NCI-H2081 (cell line): ENCODE results near the gene R3HDM2.

Experiments used
- DNase-seq, 2 experiments: peaks; one replicate each; lab custom pipeline; 2025; lab: John Stamatoyannopoulos, UW

The R3HDM2 gene

DNA sequence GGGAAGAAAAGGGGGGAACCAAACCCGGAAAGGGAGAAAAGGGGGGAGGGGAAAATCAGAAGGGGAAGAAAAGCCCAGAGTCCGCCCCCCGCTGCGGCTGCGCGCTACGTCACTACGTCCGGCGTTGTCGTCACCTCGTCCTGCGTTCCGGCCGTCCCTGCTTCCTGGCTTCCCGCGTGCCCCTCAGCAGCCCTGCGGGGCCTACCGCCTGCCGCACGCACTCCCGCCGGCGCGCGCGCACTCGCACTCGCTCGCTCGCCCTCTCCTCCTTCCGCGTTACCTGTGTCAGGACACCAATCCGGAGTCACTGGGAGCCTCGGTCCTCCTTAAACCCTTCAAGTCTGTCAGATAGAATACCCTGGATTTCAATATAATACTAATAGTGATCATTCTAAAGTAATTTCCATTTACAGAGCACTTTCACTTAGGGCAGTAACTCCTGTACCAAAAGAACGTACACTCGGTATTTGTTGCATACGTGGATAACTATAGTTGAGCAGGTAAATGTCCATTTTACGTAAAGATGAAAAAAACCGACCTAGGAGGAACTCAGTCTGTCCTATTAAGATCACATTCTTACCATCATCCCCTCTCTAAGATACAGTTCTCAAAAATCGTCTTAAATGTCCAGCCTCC, at the start of gene R3HDM2:
TSS of gene R3HDM2 (minus strand) at position 113 of the 636 bp plus-strand sequence. CDS start 120,615 bp downstream, outside the sequence.
- DNase-seq = peak; percentile 96 to 97

DNA sequence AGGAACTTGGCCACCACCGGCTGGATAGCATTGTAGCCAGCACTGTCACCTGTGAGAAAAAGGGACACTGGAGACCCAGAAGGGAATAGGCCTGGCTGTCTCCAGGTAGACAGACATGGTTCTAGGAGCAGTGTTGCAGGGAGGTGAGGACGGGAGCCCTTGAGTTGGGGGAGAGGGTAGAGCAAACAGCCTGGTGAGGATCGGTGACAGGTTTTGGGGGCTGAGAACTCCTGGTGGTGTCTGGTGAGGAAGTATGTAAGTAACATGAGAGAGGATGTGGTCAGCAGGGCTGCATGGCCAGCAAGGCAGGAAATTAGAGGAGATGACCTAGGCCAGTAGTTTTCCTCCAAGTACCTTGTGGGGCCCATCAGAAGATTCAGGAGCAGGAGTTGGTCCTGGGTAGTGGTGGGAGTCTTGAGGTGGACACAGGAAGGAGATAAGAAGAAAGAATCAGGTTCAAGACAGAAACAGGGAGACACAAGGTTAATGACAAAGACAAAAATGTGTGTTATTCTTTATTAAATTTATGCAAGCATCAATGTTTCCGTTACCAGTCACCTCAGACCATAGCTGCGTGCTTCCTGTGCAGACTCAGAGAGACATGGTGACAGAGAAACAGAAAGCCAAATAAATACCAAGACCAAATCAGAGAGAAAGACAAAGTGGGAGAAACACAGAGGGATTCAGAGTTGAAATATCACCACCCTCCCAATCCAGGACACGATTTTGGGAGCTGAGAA, 48.7 kb upstream of the R3HDM2 start, which contains the start of gene ARHGAP9:
TSS of gene ARHGAP9 (minus strand) at position 491 of the 740 bp plus-strand sequence. CDS start at position 31, 460 bp downstream.
- no peak for DNase-seq

DNA sequence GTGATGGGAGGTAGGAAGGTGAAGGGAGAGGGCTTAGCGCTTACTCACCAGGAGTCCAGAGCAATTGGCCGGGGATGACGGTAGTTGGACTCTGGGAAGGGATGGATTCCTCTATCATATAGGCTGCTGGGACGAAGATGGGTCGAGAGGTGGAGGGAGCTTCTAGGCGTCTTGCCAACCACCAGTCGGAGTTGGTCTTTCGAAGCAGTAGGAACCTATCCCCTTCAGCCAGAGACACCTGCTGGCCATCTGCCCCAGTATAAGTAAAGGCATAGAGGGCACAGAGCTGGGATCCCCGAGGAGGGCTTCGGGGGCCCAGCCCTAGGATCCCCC, 48.2 kb upstream of the R3HDM2 start:
- DNase-seq = no peak

DNA sequence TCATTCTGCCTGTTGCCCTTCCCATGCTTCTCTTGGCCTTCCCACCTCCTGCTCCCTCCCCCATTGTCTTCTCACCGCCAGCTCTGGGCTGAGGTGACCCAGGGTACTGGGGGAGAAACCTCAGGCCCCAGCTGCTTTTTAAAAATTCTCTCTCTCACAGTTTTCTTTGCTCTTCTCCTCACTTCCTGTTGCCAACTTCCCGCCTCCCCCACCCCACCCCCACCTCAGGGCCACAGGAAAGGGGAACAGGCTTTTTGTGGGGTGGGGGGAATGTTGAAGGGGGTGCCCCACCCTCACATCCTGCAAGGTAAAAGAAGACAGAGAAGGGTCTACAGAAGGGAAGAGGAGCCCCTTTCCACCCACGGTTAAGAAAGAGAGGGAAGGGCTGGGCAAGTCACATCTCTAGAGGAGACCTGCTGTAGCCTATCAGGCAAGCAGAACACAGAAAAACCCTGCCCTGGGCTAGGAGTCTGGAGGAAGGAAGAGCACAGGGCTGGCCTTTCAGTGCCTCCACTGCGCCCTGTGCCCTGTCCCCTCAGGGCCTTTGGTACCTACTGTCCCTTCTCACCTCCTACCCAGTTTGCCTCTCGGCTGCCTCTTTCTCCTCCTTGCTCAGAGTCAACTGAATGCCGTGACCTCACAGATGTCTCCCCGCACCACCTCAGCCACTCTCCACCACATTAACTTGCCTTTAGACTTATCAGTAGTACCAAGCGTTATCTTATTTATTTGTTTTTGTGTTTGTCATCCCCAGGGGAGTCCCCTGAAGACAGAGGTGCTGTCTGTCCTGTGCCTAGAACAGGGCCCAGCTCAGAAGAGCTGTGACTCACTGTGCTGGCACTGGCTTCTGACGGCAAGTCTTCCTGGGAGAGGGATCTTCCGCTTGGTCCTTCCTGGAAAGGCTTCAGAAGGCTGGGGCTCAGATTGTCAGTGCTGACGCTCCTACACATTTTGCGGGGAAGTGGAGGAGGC, 47.2 kb upstream of the R3HDM2 start:
- DNase-seq = no peak

DNA sequence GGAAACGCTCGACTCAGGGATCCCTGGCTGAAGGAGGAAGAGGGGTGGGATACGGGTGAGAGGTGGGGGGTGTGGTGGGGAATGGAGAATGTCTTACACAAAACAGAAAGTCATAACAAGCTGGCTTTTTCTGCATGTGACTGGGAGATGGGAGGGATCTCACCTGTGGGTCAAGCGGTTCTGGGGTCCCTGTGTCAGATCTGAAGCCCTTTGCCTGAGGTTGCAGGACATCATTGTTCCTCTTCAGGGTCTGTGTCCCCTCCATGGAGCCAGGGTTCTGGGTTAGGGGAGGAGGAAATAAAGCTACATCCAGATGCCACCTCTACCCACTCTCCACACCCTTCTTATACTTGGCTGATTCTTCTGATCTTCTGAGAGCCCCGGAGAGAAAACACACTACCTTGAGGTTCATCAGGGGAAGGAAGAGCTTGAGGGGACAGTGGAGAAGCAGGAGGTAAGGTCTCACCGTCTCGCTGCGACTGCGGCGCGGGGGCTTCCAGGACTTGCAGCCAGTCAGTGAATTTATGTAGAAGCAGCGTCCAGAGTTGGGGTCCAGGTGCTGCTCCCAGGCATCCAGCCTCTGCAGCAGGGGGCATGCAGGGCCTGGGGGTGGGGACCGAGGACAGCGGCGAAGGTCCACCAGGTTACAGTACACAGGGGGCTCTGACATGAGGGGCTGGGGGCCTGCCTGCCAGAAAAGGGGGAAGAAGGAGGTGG, 46.3 kb upstream of the R3HDM2 start:
- no peak for DNase-seq

DNA sequence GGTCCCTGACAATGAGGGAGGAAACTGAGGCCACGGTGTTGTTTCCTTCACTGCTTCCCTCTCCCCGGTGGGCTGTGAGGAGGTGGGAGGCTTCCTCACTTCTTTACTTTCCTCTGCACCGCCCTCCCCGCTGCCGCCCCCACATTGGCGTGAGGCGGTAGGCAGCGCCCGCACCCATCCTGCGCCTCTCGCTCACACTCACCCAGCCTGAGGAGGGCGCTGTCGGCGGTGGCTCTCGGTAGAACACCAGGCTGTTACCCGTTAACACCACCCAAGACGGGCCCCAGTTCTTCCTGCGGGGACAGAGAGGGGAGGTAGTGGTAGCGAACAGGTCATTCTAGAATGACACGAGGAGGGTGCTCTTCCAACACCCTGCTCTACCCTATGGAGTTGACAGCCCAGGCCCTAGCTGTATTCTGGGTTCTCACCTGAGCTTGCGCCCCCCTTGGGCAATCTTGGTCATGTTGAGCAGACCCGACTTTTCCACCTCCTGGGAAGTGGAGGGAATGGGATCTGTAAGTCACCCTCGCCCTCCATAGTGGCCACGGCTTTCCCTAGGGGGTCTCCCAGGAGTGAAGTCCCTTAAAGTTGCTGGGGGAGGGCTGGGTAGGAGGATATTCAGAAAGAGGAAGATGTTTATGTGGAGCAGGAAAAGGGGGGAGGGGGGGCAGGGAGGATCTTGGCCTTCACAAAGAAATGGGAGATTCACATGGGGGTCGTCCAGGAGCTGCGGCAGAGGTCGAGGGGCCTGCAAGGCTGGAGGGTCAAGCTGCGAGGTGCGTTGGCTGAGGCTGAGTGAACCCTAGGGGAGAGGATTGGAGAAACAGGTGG, 45.5 kb upstream of the R3HDM2 start:
- no peak for DNase-seq

DNA sequence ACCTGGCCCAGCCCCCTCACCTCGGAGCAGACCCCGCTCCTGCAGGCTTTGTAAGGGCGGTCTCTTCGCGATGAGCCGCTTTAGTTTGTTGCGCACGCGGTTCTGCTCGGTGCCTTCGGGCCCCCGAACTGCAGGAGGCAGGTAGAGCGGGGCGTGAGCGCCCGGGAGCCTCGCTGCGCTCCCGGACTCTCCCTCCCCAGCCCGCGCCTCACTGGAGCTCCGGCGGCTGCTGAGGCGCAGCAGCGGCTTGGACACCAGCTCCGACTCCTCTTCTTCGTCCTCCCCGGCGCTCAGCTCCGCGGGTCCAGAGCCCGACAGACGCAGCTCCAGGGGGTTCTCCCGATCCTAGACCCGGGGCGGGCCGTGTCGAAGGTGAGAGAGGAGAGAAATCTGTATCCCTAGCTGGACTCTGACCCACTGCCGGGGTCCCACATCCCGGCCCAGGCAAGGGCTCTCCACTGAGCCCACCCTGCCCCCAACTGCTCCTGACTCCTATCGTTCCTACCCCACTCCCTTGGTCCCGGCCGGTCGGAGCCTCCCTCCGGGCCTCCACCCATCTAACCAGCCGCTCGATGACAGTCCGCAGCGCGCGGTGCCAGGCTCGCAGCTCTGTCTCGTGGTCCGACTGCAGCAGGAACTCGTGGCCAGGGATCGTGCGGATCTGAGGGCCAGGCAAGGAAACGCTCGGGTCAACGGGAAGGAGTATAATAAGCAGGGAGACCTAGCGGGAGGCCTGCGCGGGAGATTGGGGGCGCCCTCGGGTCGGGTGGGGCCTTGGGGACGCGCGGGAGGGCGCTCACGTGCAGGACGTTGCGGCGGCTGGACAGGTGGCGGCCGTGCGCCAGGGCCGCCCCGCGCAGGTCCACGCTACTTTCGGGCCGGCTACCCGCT, 44.7 kb upstream of the R3HDM2 start:
- DNase-seq = no peak

DNA sequence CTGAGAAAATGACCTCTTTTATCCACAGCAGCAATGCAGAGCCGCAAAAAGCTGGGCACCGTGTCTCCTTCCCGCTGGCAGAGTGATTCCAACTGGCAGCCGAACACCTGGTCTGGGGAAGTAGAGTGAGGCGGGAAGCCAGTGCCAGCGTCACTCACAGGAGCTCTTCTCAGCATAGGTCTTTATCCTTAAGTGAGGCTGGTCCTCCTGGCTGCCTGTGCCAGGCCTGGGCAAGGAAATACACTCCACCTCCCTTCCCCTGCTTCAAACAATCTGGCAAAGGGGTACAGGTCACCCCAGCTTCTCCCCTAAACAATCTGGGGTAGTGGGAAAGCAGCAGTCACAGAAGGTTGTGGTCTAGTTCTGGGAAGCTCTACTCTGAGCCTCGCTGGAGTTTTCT, 44.0 kb upstream of the R3HDM2 start:
- no peak for DNase-seq

DNA sequence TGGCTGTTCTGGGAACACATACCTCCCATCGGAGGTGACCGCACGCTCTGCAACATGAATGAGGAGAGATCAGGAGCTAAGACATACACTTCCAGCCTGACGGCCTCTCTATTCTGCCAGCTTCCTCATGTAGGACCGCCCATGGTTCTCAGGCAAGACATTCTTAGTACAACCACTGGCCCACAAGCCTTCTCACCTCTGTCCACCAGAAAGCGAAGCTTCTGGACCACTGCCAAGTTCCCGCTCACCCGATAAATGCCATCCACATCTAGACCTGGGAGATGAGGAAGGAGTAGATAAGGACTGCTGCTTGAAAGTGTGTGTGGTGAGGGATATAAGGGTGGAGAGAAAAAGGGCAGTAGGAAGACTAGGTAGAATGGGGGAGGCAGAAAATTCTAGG, 43.6 kb upstream of the R3HDM2 start:
- DNase-seq = no peak

DNA sequence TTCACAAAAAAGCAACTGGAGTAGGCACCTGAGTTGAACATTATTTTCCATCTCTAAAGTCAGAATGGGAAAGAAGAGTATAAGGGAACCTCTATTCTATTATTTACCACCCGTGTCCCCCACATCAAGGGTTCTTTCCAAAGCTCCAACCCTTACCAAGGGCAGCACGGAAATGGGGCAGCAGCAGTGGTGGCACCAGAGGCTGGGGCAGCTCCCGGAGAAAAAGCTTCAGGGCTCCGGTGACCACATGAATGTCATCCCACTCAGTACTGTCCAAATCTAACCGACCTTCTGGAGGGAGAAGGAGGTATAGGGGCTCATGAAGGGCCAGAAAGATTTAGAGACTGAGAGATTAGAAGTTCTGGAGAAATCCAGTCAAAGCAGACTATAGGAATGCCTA, 43.0 kb upstream of the R3HDM2 start:
- DNase-seq = no peak

DNA sequence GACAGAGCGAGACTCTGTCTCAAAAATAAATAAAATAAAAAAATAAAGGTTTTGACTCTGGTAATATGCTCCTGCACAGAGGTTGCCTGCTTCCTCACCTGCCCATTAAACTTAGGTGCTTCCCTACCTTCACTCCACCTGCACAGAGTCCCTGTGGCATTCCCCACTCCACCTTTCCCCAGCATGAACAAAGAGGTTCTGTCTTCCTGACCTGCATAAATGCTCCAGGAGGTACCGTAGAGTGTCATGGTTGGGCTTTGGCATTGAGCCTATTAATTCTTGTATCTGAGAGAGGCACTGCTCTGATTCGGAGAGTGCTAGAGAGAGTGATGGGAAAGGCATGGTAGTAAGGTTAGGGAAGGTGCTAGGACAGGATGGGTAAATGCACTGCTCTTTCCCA, 42.5 kb upstream of the R3HDM2 start:
- no peak for DNase-seq

DNA sequence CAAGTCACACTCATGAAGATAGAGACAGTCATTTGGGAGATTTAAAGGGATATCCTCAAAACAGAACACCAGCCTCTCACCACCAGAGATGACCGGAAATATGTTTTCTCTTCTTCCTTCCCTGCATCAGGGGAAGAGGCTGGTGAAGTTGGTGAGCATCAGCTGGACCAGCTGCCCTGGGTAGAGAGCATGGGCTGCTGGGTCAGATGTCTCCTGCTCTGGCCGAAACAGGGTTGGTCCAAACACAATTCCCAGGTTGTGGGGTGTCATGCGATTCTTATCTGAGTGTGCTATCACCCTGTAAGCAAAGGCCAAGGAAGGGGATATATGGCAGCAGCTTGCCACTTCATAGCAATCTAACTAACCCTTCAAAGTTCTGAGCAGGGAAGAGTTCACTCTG, 41.5 kb upstream of the R3HDM2 start:
- no peak for DNase-seq

DNA sequence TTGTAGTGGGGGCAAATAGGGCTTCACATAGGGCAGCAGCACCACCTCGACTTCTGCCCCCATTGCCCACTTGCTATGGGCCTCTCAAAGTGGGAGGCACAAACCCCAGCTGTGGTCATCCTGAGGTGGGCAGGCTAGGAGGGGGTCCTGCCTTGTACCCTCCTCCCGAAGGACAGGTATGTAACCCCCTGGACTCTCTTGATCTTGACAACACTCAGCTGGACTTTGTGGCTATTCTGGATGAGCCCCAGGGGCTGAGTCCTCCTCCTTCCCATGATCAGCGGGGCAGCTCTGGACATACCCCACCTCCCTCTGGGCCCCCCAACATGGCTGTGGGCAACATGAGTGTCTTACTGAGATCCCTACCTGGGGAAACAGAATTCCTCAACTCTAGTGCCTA, 40.8 kb upstream of the R3HDM2 start:
- DNase-seq = no peak

DNA sequence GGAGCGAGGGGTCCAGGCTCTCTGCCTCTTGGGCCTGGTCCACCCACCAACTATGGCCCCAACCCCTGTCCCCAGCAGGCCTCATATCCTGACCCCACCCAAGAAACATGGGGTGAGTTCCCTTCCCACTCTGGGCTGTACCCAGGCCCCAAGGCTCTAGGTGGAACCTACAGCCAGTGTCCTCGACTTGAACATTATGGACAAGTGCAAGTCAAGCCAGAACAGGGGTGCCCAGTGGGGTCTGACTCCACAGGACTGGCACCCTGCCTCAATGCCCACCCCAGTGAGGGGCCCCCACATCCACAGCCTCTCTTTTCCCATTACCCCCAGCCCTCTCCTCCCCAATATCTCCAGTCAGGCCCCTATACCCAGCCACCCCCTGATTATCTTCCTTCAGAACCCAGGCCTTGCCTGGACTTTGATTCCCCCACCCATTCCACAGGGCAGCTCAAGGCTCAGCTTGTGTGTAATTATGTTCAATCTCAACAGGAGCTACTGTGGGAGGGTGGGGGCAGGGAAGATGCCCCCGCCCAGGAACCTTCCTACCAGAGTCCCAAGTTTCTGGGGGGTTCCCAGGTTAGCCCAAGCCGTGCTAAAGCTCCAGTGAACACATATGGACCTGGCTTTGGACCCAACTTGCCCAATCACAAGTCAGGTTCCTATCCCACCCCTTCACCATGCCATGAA, 40.3 kb upstream of the R3HDM2 start:
- no peak for DNase-seq

DNA sequence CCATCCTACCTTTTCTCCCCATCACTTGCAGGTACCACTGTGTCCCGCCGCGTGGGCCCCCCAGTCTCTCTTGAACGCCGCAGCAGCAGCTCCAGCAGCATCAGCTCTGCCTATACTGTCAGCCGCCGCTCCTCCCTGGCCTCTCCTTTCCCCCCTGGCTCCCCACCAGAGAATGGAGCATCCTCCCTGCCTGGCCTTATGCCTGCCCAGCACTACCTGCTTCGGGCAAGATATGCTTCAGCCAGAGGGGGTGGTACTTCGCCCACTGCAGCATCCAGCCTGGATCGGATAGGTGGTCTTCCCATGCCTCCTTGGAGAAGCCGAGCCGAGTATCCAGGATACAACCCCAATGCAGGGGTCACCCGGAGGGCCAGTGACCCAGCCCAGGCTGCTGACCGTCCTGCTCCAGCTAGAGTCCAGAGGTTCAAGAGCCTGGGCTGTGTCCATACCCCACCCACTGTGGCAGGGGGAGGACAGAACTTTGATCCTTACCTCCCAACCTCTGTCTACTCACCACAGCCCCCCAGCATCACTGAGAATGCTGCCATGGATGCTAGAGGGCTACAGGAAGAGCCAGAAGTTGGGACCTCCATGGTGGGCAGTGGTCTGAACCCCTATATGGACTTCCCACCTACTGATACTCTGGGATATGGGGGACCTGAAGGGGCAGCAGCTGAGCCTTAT, 39.6 kb upstream of the R3HDM2 start:
- no peak for DNase-seq

DNA sequence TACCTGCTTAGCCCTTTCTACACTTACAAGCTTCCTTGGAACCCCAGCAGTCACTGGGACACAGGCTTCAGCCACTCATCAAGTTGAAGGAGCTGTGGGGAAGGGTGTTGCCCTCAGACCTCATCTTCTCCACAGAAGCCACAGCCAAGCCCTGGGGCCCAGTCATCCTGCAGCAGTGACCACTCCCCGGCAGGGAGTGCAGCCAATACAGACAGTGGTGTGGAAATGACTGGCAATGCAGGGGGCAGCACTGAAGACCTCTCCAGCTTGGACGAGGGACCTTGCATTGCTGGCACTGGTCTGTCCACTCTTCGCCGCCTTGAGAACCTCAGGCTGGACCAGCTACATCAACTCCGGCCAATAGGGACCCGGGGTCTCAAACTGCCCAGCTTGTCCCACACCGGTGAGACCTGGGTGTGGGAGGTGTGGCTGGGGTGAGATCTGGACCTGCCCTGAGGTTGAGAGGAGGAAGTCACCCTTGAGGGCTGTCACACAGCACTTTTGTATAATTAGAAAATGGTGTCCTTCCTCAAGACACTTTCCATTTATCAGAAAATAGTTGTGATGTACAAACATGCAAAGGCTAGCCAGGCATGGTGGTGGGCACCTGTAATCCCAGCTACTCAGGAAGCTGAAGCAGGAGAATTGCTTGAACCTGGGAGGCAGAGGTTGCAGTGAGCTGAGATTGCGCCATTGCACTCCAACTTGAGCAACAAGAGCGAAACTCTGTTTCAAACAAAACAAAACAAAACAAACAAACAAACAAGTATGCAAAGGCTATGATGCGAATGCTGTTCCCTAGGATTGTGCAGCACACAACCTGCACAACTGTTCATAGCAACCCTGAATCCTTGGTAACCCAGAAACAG, 38.7 kb upstream of the R3HDM2 start:
- no peak for DNase-seq

DNA sequence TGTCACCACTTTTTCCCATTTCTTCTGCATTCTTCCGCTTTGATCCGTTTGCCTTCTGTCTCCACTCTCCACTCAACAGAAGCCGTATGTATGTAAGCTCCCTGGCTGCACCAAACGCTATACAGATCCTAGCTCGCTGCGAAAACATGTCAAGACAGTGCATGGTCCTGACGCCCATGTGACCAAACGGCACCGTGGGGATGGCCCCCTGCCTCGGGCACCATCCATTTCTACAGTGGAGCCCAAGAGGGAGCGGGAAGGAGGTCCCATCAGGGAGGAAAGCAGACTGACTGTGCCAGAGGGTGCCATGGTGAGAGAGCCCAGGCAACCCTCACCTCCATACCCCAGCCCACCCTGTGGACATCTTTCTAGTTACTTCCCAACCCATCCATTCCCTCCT, 37.1 kb upstream of the R3HDM2 start:
- DNase-seq = no peak
